Spleen (tissue), 3 donors: Measurements from ENCODE around the gene CCL11.

ENCODE experiments used
- POLR2A ChIP-seq, 3 donors: fragments of 450-650 bp; IDR thresholded peaks; one replicate each; pipeline ENCODE4 v1.5.1; 2017; ENCODE audit warnings: antibody characterized with exemption in 3 of 3, mild to moderate bottlenecking in 1 of 3
- POLR2AphosphoS5 ChIP-seq, 3 donors: sonication (generic); formaldehyde crosslinking; IDR thresholded peaks; one replicate each; pipeline ENCODE4 v1.5.1; 2017; ENCODE audit warnings: antibody characterized with exemption in 3 of 3

GRCh38 chr17:34248511-34249024, 37.0 kb upstream of the CCL11 start:
- TF ChIP-seq POLR2A (IDR thresholded peaks at IDR 0.05) (no peak), POLR2AphosphoS5 (IDR thresholded peaks at IDR 0.05) (no peak)
